SK-N-SH treated with all-trans-retinoic acid at 6 μM for 48 hours (cell line): ENCODE measurements around the gene LCN2.

Source experiments
- CREB5 ChIP-seq: fragments of 250-450 bp; sonication (Bioruptor Pico); IDR thresholded peaks from 2 replicates; pipeline ENCODE4 v1.5.1; 2020; ENCODE audit warnings: low read depth, mild to moderate bottlenecking, moderate library complexity
- ESRRG ChIP-seq: fragments of 250-450 bp; sonication (Bioruptor Pico); IDR thresholded peaks from 2 replicates; pipeline ENCODE4 v1.6.1; 2021; ENCODE audit warnings: mild to moderate bottlenecking
- GLIS3 ChIP-seq: fragments of 250-450 bp; sonication (Bioruptor Pico); IDR thresholded peaks from 2 replicates; pipeline ENCODE4 v1.5.0; 2020; ENCODE audit warnings: mild to moderate bottlenecking, moderate library complexity
- PATZ1 ChIP-seq: fragments of 250-450 bp; sonication (Bioruptor Pico); IDR thresholded peaks from 2 replicates; pipeline ENCODE4 v1.8.0; 2020; ENCODE audit warnings: mild to moderate bottlenecking, moderate library complexity, borderline replicate concordance
- RARB ChIP-seq: fragments of 250-450 bp; sonication (Bioruptor Pico); IDR thresholded peaks from 2 replicates; pipeline ENCODE4 v1.8.0; 2021; ENCODE audit warnings: mild to moderate bottlenecking, moderate library complexity
- ZC3H10 ChIP-seq: fragments of 250-450 bp; sonication (Bioruptor Pico); IDR thresholded peaks from 2 replicates; pipeline ENCODE4 v1.5.1; 2021; ENCODE audit warnings: mild to moderate bottlenecking, moderate library complexity
- ZFP3 ChIP-seq: fragments of 250-450 bp; sonication (Bioruptor Pico); IDR thresholded peaks from 2 replicates; pipeline ENCODE4 v1.5.0; 2020; ENCODE audit warnings: mild to moderate bottlenecking, moderate library complexity
- ZNF565 ChIP-seq: fragments of 450-650 bp; formaldehyde crosslinking; conservative IDR thresholded peaks from 2 replicates; pipeline ENCODE4 v1.5.0; 2020; ENCODE audit warnings: low read depth, mild to moderate bottlenecking, moderate library complexity
- ZNF8 ChIP-seq: fragments of 450-650 bp; formaldehyde crosslinking; IDR thresholded peaks from 2 replicates; pipeline ENCODE4 v1.5.0; 2020; ENCODE audit warnings: mild to moderate bottlenecking, moderate library complexity
- TF ChIP-seq, protein P1 (sequence below): fragments of 250-450 bp; sonication (Bioruptor Pico); IDR thresholded peaks from 2 replicates; pipeline ENCODE4 v1.5.0; 2020; ENCODE audit warnings: mild to moderate bottlenecking, moderate library complexity

DNA sequence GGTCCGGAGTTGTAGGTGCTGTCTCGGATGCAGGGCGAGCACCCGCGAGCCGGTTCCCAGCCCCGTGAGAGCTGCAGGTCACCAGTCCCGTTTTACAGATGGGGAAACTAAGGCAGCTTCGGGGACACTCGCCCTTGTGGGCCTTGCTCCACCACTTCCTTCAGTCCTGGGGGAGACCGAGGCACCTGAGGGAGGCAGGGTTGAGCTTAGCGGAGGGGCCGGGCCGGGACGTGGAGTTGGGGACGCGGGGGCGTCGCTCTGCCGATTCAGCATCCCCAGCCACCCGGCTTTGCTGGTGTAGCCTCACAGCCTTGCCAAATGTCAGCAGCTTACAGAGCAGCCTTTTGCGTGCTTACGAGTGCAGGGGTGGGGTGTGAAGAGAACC lies 11.3 kb downstream of the LCN2 start:
- no peak for TF ChIP-seq ZNF565 (CRISPR knock-in tag)
- no peak for TF ChIP-seq ZFP3
- TF ChIP-seq, protein P1, sequence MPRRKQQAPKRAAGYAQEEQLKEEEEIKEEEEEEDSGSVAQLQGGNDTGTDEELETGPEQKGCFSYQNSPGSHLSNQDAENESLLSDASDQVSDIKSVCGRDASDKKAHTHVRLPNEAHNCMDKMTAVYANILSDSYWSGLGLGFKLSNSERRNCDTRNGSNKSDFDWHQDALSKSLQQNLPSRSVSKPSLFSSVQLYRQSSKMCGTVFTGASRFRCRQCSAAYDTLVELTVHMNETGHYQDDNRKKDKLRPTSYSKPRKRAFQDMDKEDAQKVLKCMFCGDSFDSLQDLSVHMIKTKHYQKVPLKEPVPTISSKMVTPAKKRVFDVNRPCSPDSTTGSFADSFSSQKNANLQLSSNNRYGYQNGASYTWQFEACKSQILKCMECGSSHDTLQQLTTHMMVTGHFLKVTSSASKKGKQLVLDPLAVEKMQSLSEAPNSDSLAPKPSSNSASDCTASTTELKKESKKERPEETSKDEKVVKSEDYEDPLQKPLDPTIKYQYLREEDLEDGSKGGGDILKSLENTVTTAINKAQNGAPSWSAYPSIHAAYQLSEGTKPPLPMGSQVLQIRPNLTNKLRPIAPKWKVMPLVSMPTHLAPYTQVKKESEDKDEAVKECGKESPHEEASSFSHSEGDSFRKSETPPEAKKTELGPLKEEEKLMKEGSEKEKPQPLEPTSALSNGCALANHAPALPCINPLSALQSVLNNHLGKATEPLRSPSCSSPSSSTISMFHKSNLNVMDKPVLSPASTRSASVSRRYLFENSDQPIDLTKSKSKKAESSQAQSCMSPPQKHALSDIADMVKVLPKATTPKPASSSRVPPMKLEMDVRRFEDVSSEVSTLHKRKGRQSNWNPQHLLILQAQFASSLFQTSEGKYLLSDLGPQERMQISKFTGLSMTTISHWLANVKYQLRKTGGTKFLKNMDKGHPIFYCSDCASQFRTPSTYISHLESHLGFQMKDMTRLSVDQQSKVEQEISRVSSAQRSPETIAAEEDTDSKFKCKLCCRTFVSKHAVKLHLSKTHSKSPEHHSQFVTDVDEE (CRISPR knock-in tag): no peak
- no peak for TF ChIP-seq PATZ1 (CRISPR knock-in tag)
- no peak for TF ChIP-seq CREB5 (CRISPR knock-in tag)
- TF ChIP-seq RARB (CRISPR knock-in tag): no peak
- no peak for TF ChIP-seq GLIS3 (CRISPR knock-in tag)
- TF ChIP-seq ESRRG (CRISPR knock-in tag): no peak
- no peak for TF ChIP-seq ZNF8 (CRISPR knock-in tag)
- no peak for TF ChIP-seq ZC3H10 (CRISPR knock-in tag)
